ENCODE measurements around the gene B4GALT5.

- TF ChIP-seq CTCF (IDR thresholded peaks at IDR 0.05): no peak
- no peak for TF ChIP-seq ESRRA (CRISPR knock-in tag; IDR thresholded peaks at IDR 0.05; ENCODE audit: borderline replicate concordance)
- TF ChIP-seq E2F4 (CRISPR knock-in tag; IDR thresholded peaks at IDR 0.05; ENCODE audit: borderline replicate concordance, low read depth): no peak
- TF ChIP-seq ZNF121 (CRISPR knock-in tag; IDR thresholded peaks at IDR 0.05): no peak
- no peak for TF ChIP-seq GRHL2 (CRISPR knock-in tag; IDR thresholded peaks at IDR 0.05; ENCODE audit: insufficient replicate concordance, severe bottlenecking)
- TF ChIP-seq MLX (CRISPR knock-in tag; IDR thresholded peaks at IDR 0.05): no peak
- TF ChIP-seq FOXP4 (CRISPR knock-in tag; IDR thresholded peaks at IDR 0.05): no peak
- no peak for TF ChIP-seq NR3C1 (CRISPR knock-in tag; conservative IDR thresholded peaks at IDR 0.05; ENCODE audit: low read depth)
- no peak for TF ChIP-seq FOXK1 (CRISPR knock-in tag; IDR thresholded peaks at IDR 0.05)
- no peak for TF ChIP-seq JUN (CRISPR knock-in tag; IDR thresholded peaks at IDR 0.05)
- TF ChIP-seq USF2 (CRISPR knock-in tag; IDR thresholded peaks at IDR 0.05): no peak
- TF ChIP-seq ZNF219 (CRISPR knock-in tag; IDR thresholded peaks at IDR 0.05; ENCODE audit: borderline replicate concordance): no peak
- no peak for TF ChIP-seq KAT7 (CRISPR knock-in tag; IDR thresholded peaks at IDR 0.05; ENCODE audit: borderline replicate concordance)
Observed at GRCh38 chr20:49762940-49763766, 49.5 kb upstream of the B4GALT5 start.
